SK-N-SH (cell line): ENCODE measurements around the gene AGBL4.

Experiments
- EP300 ChIP-seq, 2 experiments: IDR thresholded peaks; 2 replicates each; pipeline versions ENCODE4 v1.4.0 to v1.6.1; 2012; ENCODE audit warnings: borderline replicate concordance in 1 of 2, low read depth in 1 of 2, low read length in 1 of 2
- GABPA ChIP-seq: IDR thresholded peaks from 2 replicates; pipeline ENCODE4 v1.4.0; 2012; ENCODE audit warnings: low read depth, mild to moderate bottlenecking
- GATA2 ChIP-seq: sonication (generic); formaldehyde crosslinking; IDR thresholded peaks from 2 replicates; pipeline ENCODE4 v1.5.0; 2020; ENCODE audit warnings: mild to moderate bottlenecking, missing genetic modification reagents
- TF ChIP-seq, protein P1 (sequence below): fragments of 200-600 bp; sonication (generic); IDR thresholded peaks from 2 replicates; pipeline ENCODE4 v1.6.1; 2017; ENCODE audit warnings: antibody characterized with exemption, mild to moderate bottlenecking, moderate library complexity
- TF ChIP-seq, protein P2 (sequence below): fragments of 150-350 bp; IDR thresholded peaks from 2 replicates; pipeline ENCODE4 v1.6.1; 2017; ENCODE audit warnings: antibody characterized with exemption, low read length, low read depth, borderline replicate concordance

- TF ChIP-seq, protein P1, sequence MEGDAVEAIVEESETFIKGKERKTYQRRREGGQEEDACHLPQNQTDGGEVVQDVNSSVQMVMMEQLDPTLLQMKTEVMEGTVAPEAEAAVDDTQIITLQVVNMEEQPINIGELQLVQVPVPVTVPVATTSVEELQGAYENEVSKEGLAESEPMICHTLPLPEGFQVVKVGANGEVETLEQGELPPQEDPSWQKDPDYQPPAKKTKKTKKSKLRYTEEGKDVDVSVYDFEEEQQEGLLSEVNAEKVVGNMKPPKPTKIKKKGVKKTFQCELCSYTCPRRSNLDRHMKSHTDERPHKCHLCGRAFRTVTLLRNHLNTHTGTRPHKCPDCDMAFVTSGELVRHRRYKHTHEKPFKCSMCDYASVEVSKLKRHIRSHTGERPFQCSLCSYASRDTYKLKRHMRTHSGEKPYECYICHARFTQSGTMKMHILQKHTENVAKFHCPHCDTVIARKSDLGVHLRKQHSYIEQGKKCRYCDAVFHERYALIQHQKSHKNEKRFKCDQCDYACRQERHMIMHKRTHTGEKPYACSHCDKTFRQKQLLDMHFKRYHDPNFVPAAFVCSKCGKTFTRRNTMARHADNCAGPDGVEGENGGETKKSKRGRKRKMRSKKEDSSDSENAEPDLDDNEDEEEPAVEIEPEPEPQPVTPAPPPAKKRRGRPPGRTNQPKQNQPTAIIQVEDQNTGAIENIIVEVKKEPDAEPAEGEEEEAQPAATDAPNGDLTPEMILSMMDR, result no peak
- TF ChIP-seq EP300 (IDR thresholded peaks at IDR 0.05; ENCODE audit: borderline replicate concordance in 1 of 2, low read depth in 1 of 2, low read length in 1 of 2) (no peak), GABPA (no peak), GATA2 (CRISPR knock-in tag) (no peak)
- TF ChIP-seq, protein P2, sequence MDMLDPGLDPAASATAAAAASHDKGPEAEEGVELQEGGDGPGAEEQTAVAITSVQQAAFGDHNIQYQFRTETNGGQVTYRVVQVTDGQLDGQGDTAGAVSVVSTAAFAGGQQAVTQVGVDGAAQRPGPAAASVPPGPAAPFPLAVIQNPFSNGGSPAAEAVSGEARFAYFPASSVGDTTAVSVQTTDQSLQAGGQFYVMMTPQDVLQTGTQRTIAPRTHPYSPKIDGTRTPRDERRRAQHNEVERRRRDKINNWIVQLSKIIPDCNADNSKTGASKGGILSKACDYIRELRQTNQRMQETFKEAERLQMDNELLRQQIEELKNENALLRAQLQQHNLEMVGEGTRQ, result no peak
Observed at GRCh38 chr1:49677706-49678105, 346.0 kb downstream of the AGBL4 start.
